HG03066 (cell line): ENCODE results near the gene EXOC2.
A peak's percentile ranks its signal among the peaks of the same experiment; 100 is the strongest.

Experiments used
- ATAC-seq: cut with Tn5 transposase; IDR thresholded peaks from one replicate; pipeline ENCODE4 v1.9.1; 2021; ENCODE audit warnings: low read depth; ENCODE audit not compliant: unreplicated experiment

The EXOC2 gene

GRCh38 chr6:475314-475713, 217.6 kb downstream of the EXOC2 start:
- no peak for ATAC-seq

- peak; percentile 80 for ATAC-seq
Observed at GRCh38 chr6:474453-475185, 218.3 kb downstream of the EXOC2 start.

GRCh38 chr6:473768-474452, 219.0 kb downstream of the EXOC2 start:
- no peak for ATAC-seq

GRCh38 chr6:473356-473755, 219.6 kb downstream of the EXOC2 start:
- ATAC-seq = no peak

GRCh38 chr6:470901-471448, 222.0 kb downstream of the EXOC2 start:
- no peak for ATAC-seq

GRCh38 chr6:470051-470900, 222.7 kb downstream of the EXOC2 start:
- no peak for ATAC-seq

- ATAC-seq = no peak
Observed at GRCh38 chr6:467671-468082, 225.3 kb downstream of the EXOC2 start.

GRCh38 chr6:467111-467510, 225.8 kb downstream of the EXOC2 start:
- ATAC-seq = no peak

- ATAC-seq = no peak
Observed at GRCh38 chr6:466564-466963, 226.4 kb downstream of the EXOC2 start.

- ATAC-seq = no peak
Observed at GRCh38 chr6:465531-466348, 227.2 kb downstream of the EXOC2 start.

GRCh38 chr6:456887-457286, 236.1 kb downstream of the EXOC2 start:
- ATAC-seq = no peak

- no peak for ATAC-seq
Observed at GRCh38 chr6:456358-456867, 236.5 kb downstream of the EXOC2 start.

GRCh38 chr6:455835-456234, 237.1 kb downstream of the EXOC2 start:
- no peak for ATAC-seq

GRCh38 chr6:455006-455585, 237.8 kb downstream of the EXOC2 start:
- no peak for ATAC-seq

GRCh38 chr6:454148-454991, 238.6 kb downstream of the EXOC2 start:
- no peak for ATAC-seq

- ATAC-seq = no peak
Observed at GRCh38 chr6:453152-453551, 239.8 kb downstream of the EXOC2 start.

GRCh38 chr6:452301-453067, 240.5 kb downstream of the EXOC2 start:
- no peak for ATAC-seq

GRCh38 chr6:451847-452246, 241.1 kb downstream of the EXOC2 start:
- no peak for ATAC-seq
